ENCODE measurements around the gene CCDC85A. TPM values are rescaled to one million over a fixed set of nuclear protein-coding genes. Genes with fewer than 3 reads are reported as not detected.

Gene CCDC85A
- total and polyA plus RNA-seq, 2 of the 4 experiments (the other 2 are of a cell fraction), result 1.1 to 2.2 TPM

DNA sequence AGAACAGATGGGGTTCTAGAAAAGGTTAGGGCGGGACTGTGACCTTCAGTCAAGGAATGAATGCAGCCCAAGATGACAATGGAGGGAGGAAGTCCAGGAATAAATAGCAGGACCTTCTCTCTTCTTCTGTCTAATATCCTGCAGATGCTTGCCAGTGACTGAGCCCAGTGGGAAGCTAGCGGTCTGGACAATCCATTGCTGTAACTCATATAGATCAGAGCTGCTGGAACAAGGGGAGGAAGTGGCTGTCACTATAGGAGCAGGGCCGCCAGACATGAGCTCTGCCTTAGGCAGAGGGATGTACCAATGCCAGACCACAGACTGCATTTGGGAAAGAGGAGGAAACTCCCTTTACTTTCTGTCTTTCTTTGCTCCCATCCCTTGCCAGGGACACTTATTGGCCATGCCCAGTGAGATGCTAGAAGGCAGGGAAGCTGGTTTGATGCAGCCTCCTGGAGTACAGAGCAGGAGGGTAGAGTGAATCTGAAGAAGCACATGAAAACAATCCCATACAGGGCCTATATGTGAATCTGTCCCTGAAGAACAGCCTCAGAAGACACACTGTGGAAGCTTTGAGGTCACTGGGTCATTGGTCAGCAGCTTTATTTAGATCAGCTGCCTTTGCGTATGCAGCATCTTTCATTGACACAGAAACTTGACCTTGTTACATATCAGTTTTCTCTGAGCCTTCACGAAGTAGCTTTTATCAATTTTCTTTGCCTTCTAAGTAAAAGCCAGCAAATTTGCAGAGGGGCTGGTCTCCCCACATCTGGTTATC, 65.4 kb downstream of the CCDC85A start:
- H3K36me3 ChIP-seq (ENCODE audit: control insufficient read depth, insufficient read depth, low read length), result no peaks in the 10 kb centered on the region
- no peak overlapping the region for H3K23ac ChIP-seq (ENCODE audit: low read depth, low read length)
- H2AFZ ChIP-seq (replicated peaks; ENCODE audit: low read length, poor library complexity), result no peak overlapping the region
- H2BK15ac ChIP-seq (ENCODE audit: low read depth, low read length), result no peak overlapping the region
- no peak for ATAC-seq (ENCODE audit: low read depth)
- no peak overlapping the region for H2AK5ac ChIP-seq (ENCODE audit: low read depth, low read length)
- H3K9me1 ChIP-seq (ENCODE audit: insufficient read depth, low read length), result no peaks in the 10 kb centered on the region
- H3K4me3 ChIP-seq (ENCODE audit: insufficient read depth, low read depth, low read length), result no peak overlapping the region
- no peaks in the 10 kb centered on the region for H3K4me1 ChIP-seq (ENCODE audit: control insufficient read depth, insufficient read depth, low read length)
- H3K4me2 ChIP-seq (ENCODE audit: low read depth, low read length), result no peak overlapping the region
- no peaks in the 10 kb centered on the region for H3K27me3 ChIP-seq (ENCODE audit: control insufficient read depth, insufficient read depth, low read length)
- WGBS, 2 experiments (ENCODE audit: extremely low coverage in 2 of 2, insufficient read length in 1 of 2), result no CpG with 5 or more reads among the region's 5 CpGs
- intact Hi-C loops (cut with micrococcal nuclease) (no loop called here), in situ Hi-C loops (cut with MboI; ENCODE audit: low sequenced_read_pairs) (no loop called here), dilution Hi-C loops (cut with HindIII; ENCODE audit: low sequenced_read_pairs, unreplicated experiment) (no loop called here)
- CTCF ChIA-PET, result no interaction called here
- H3K9me3 ChIP-seq (ENCODE audit: control insufficient read depth, insufficient read depth, low read length), result no peaks in the 10 kb centered on the region; the same call in 1 of the 2 replicates
- no peak overlapping the region for H3K9ac ChIP-seq (ENCODE audit: low read depth, low read length)
- H3K56ac ChIP-seq (ENCODE audit: extremely low read depth, insufficient read depth, low read length), result no peak overlapping the region
- H4K5ac ChIP-seq (ENCODE audit: low read depth, low read length), result no peak overlapping the region
- H2BK120ac ChIP-seq (ENCODE audit: low read depth, low read length), result no peak overlapping the region
- H3K27ac ChIP-seq (ENCODE audit: insufficient read depth, low read length), result no peak overlapping the region
- POLR2A ChIA-PET (ENCODE audit: unreplicated experiment), result no interaction called here
- H4K8ac ChIP-seq (ENCODE audit: low read depth in 2 of 2, low read length in 2 of 2), result no peak overlapping the region
- no peaks in the 10 kb centered on the region for H3K79me1 ChIP-seq (ENCODE audit: low read depth in 1 of 2, low read length in 2 of 2)
- no peak overlapping the region for H2AK9ac ChIP-seq (replicated peaks; ENCODE audit: low read depth, low read length, poor library complexity)
- H3K4ac ChIP-seq (ENCODE audit: low read depth, low read length), result no peak overlapping the region
- H4K20me1 ChIP-seq (ENCODE audit: insufficient read depth, low read length), result no peaks in the 10 kb centered on the region
- no peak overlapping the region for H2BK20ac ChIP-seq (ENCODE audit: low read depth, low read length)
- no TSS peak for BruUV-seq (replicated peaks)
- no peak for DNase-seq
- no peak for TF ChIP-seq POLR2A (IDR thresholded peaks at IDR 0.05; ENCODE audit: low read depth, low read length)
- TF ChIP-seq RCOR1 (IDR thresholded peaks at IDR 0.05; ENCODE audit: insufficient replicate concordance, low read length), result no peak
- no peak for TF ChIP-seq FOS (IDR thresholded peaks at IDR 0.05; ENCODE audit: low read depth, low read length)
- TF ChIP-seq MXI1 (IDR thresholded peaks at IDR 0.05; ENCODE audit: borderline replicate concordance, low read depth, low read length), result no peak
- no peak for TF ChIP-seq CHD1 (IDR thresholded peaks at IDR 0.05; ENCODE audit: low read depth, low read length)
- no peak for TF ChIP-seq ELK1 (IDR thresholded peaks at IDR 0.05; ENCODE audit: borderline replicate concordance, low read depth, low read length)
- TF ChIP-seq MAFK (IDR thresholded peaks at IDR 0.05; ENCODE audit: low read depth, low read length), result no peak
- no peak for TF ChIP-seq CEBPB (IDR thresholded peaks at IDR 0.05; ENCODE audit: low read depth, low read length)
- no peak overlapping the region for H2BK5ac ChIP-seq (ENCODE audit: low read depth, low read length, poor library complexity, severe bottlenecking)
- no peak overlapping the region for H3K18ac ChIP-seq (ENCODE audit: low read depth, low read length)
- no peak overlapping the region for H3K14ac ChIP-seq (replicated peaks; ENCODE audit: low read depth, low read length)
- no peak overlapping the region for H4K91ac ChIP-seq (ENCODE audit: insufficient read depth, low read depth, low read length)

Measured in IMR-90 (cell line).